Midbrain (tissue), 1 donor: Measurements from ENCODE around the gene MAST2.
"Not testable (repeated sequence)": the region's sequence is repeated elsewhere in the genome, so short reads cannot be mapped to it uniquely, and the experiment has no call there.

Experiments used
- DNase-seq: peaks from one replicate; lab custom pipeline; 2025; lab: John Stamatoyannopoulos, UW

The MAST2 gene

GRCh38 chr1:46026531-46026930, 223.1 kb downstream of the MAST2 start:
- no peak for DNase-seq

GRCh38 chr1:46027788-46028573, 224.6 kb downstream of the MAST2 start:
- no peak for DNase-seq

- DNase-seq = no peak
Observed at GRCh38 chr1:46030074-46030870, 226.9 kb downstream of the MAST2 start.

- DNase-seq = no peak
Observed at GRCh38 chr1:46030876-46031660, 227.7 kb downstream of the MAST2 start.

GRCh38 chr1:46034601-46035516, 231.4 kb downstream of the MAST2 start:
- DNase-seq = no peak

- DNase-seq = peak; percentile 86
Observed at GRCh38 chr1:46036894-46037839, 233.8 kb downstream of the MAST2 start.

GRCh38 chr1:46039571-46040052, 236.2 kb downstream of the MAST2 start:
- DNase-seq = no peak

- no peak for DNase-seq
Observed at GRCh38 chr1:46041551-46041950, 238.1 kb downstream of the MAST2 start.

- no peak for DNase-seq
Observed at GRCh38 chr1:46041974-46042373, 238.6 kb downstream of the MAST2 start.

GRCh38 chr1:46043458-46044017, 240.1 kb downstream of the MAST2 start:
- DNase-seq = no peak

- no peak for DNase-seq
Observed at GRCh38 chr1:46044116-46044515, 240.7 kb downstream of the MAST2 start.

GRCh38 chr1:46053734-46054133, 250.3 kb downstream of the MAST2 start:
- no peak for DNase-seq

GRCh38 chr1:46056325-46056724, 252.9 kb downstream of the MAST2 start:
- DNase-seq = no peak

GRCh38 chr1:46057215-46057614, 253.8 kb downstream of the MAST2 start:
- DNase-seq = not testable (repeated sequence)

GRCh38 chr1:46057781-46058180, 254.4 kb downstream of the MAST2 start:
- no peak for DNase-seq

- no peak for DNase-seq
Observed at GRCh38 chr1:46058936-46059335, 255.5 kb downstream of the MAST2 start.

- no peak for DNase-seq
Observed at GRCh38 chr1:46061146-46061545, 257.7 kb downstream of the MAST2 start.

- DNase-seq = no peak
Observed at GRCh38 chr1:46062651-46063319, 259.4 kb downstream of the MAST2 start.

- no peak for DNase-seq
Observed at GRCh38 chr1:46064708-46065107, 261.3 kb downstream of the MAST2 start.
